Pancreas (tissue), 10 donors: ENCODE results near the gene SAMD11. TPM values are rescaled to one million over a fixed set of nuclear protein-coding genes. Genes with fewer than 3 reads are reported as not detected.

Experiments
- ATAC-seq, 4 donors: fragments of 200-7000 bp; cut with Tn5 transposase; one replicate each; pipeline versions ENCODE4 v1.8.0 to v1.9.1; 2020; ENCODE audit warnings: mild to moderate bottlenecking in 4 of 4, moderate library complexity in 4 of 4
- DNase-seq, 6 donors: peaks; one replicate each; pipeline ENCODE4 v3.0.0-alpha.2; 2020
- FAIRE-seq: peaks from 2 replicates; lab custom pipeline; 2012; peaks lifted over from hg19 to GRCh38; lab: Jason Lieb, UNC
- H3K27ac ChIP-seq, 4 donors: fragments of 200-600 bp; sonication (generic); 1 replicate in 3 of 4; 2 replicates in 1 of 4; pipeline versions ENCODE4 v1.5.0 to v1.8.0; 2020
- H3K27me3 ChIP-seq, 4 donors: fragments of 200-600 bp; one replicate each; pipeline ENCODE4 v1.8.0; 2021
- H3K36me3 ChIP-seq, 3 donors: fragments of 200-600 bp; sonication (generic) in 1 of 3; one replicate each; pipeline versions ENCODE4 v1.5.0 to v1.8.0; 2020 to 2021
- H3K4me1 ChIP-seq, 3 donors: fragments of 200-600 bp; one replicate each; pipeline ENCODE4 v1.8.0; 2021
- H3K4me3 ChIP-seq, 4 donors: fragments of 200-600 bp; sonication (generic) in 2 of 4; one replicate each; pipeline versions ENCODE4 v1.5.0 to v1.8.0; 2020 to 2021
- H3K9me3 ChIP-seq, 4 donors: fragments of 200-600 bp; one replicate each; pipeline ENCODE4 v1.8.0; 2021
- CTCF ChIP-seq, 4 donors: fragments of 200-600 bp; sonication (generic) in 3 of 4; IDR thresholded peaks; one replicate each; pipeline versions ENCODE4 v1.5.0 to v1.8.0; 2021; ENCODE audit warnings: antibody characterized with exemption in 4 of 4
- WGBS, 2 donors: extraction: QIAGEN DNeasy Blood & Tissue Kit; methylation state at CpG; one replicate each; pipeline ENCODE4 v1.1.7; 2013; 5-methylcytosine and 5-hydroxymethylcytosine counted together
- intact Hi-C, 3 donors: fragments of 100-400 bp; cut with DNase I; formaldehyde crosslinking; loops; one replicate each; pipeline versions ENCODE4 v1.11.1 to v1.14.2; 2022
- polyA plus RNA-seq, 2 donors: library from polyadenylated mRNA; stranded (reverse); fragments of 200-250 nt; gene quantifications; one replicate each; pipeline ENCODE4 v1.2.3, GENCODE V29; 2013
- total RNA-seq, 6 donors: library from RNA; stranded (reverse); fragmentation: NEBNext Ultra II Directional in 4 of 6; extraction: Animal tissue kit (Norgen Biotek cat#: 25700) in 4 of 6; gene quantifications; one replicate each; pipeline versions ENCODE4 v1.2.1 to v1.2.4, GENCODE V29; 2021 to 2023
- donor health status: healthy with polysubstance abuse.
- donor health status: DM: no; HTN: no; CAD: no; lungs with moderate emphysema.
- donor health status: DM: no; HTN: no; CAD: no.
- donor health status: control.
- donor health status: control.
- donor health status: Bipolar disorder and iron deficiency.
- donor health status: DM: yes; HTN: yes; CAD: no.
- donor health status: DM: no; HTN: no; CAD: no.
- donor health status: DM: no; HTN: no; CAD: no.
- donor health status: DM: yes; HTN: yes; CAD: no.

The SAMD11 gene
- total and polyA plus RNA-seq, 8 donors: 0.19 to 23.7 (median 3.5) TPM

- Histone ChIP-seq H3K4me1 (no peaks in the 10 kb centered on the region), H3K4me3 (no peak overlapping the region), H3K36me3 (no peaks in the 10 kb centered on the region), H3K27me3 (no peaks in the 10 kb centered on the region), H3K9me3 (no peaks in the 10 kb centered on the region), H3K27ac (no peak overlapping the region)
- ATAC-seq (no peak), DNase-seq (peak in 3 of 6 donors; percentile 37 to 65 (median 53)), FAIRE-seq (no peak)
- intact Hi-C loops: loop anchor here (5.0 to 10.0 kb wide), 3 partner anchors 83 to 303 kb away; partner anchors contain the start of gene SCNN1D (in 1 of the 3)
- WGBS, 2 donors: 54 to 63% methylated on average over 21 of the region's 21 CpGs
- no peak for TF ChIP-seq CTCF (IDR thresholded peaks at IDR 0.05)
Measured at GRCh38 chr1:981491-981954, 57.8 kb downstream of the SAMD11 start.

DNA sequence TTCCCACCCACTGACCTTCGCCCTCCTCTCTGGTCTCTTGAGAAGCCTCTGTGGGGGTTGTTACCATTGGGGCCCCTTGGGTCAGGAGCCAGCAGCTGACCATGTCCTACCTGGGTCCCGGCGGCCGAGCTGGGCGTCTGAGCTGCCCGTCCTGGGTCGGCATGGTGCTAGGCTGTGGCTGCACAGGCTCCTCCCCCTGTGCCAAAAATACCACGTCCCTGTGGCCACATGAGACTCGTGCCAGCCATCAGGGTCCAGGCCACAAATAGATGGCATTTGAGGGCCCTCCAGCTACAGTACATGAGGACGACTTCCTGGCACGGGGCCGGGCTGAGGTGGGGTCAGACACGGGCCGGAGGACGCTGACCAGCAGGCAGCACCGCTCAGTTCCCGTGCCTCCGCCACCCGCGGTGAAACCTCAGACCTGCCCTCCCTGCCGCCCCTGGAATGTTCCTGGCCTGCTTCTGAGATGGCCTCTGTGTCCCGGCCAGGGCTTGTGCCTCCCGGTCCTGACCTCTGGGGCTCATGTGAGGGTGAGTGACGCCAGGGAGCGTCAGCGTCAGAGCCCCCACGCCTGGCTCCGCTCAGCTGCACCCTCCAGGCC, 58.3 kb downstream of the SAMD11 start, which contains the start of gene PERM1:
Gene PERM1 (minus strand): TSS at position 139 of the 604 bp plus-strand sequence. CDS start 1,064 bp downstream, outside the sequence.
- no peak within 1 kb of the TSS for H3K4me3 ChIP-seq
- peak in 2 of 6 donors; percentile 39 to 77 for DNase-seq
- H3K36me3 ChIP-seq: no peaks in the 10 kb centered on the region
- intact Hi-C loops: loop anchor here (2.0 to 10.0 kb wide), 4 partner anchors 81 to 303 kb away; partner anchors contain the start of gene SCNN1D (in 1 of the 3)
- no peak for TF ChIP-seq CTCF (IDR thresholded peaks at IDR 0.05)
- ATAC-seq: no peak
- FAIRE-seq: no peak
- no peaks in the 10 kb centered on the region for H3K4me1 ChIP-seq
- WGBS, 2 donors: 37 to 46% methylated on average over 24 to 28 of the region's 28 CpGs
- no peaks in the 10 kb centered on the region for H3K27me3 ChIP-seq
- no peaks in the 10 kb centered on the region for H3K9me3 ChIP-seq
- no peak within 1 kb of the TSS for H3K27ac ChIP-seq

DNA sequence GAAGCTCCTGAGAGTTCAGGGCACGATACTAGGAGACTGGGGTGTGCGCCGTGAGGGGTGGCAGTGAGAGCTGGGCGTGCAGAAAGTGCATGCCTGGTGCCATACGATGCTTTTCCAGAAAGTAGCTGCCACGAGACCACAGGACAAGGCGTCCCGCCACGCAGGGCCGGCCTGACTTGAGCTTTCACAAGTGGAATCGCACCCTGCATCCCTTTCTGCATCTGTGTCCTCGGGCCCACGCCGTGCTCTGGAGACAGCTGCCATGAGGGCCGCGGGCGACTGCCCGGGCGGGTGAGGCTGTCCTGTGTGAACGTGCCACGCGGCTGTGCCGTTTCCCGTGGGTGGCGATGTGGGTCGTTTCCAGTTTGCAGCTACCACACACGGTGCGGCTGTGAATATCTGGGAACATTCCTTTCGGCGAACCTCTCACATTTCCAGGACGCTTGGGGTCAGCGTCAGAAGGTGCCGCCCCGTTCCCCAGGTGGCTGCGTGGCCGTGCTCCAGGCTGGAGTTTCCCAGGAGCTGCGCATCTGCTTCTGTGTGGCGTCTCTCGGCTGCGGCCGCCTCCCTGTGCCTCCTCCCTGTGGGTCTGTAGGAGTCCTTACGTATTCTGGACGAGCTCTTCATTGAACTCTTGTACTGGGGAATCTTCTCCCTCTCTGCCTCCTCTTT, 59.2 kb downstream of the SAMD11 start:
- no peak overlapping the region for H3K27ac ChIP-seq
- intact Hi-C loops: loop anchor here (2.0 to 10.0 kb wide), 4 partner anchors 80 to 302 kb away; partner anchors contain the start of gene SCNN1D (in 1 of the 3)
- no peak overlapping the region for H3K4me3 ChIP-seq
- H3K36me3 ChIP-seq: no peaks in the 10 kb centered on the region
- H3K9me3 ChIP-seq: no peaks in the 10 kb centered on the region
- WGBS, 2 donors: 54 to 68% methylated on average over 43 of the region's 43 CpGs
- H3K4me1 ChIP-seq: no peaks in the 10 kb centered on the region
- DNase-seq (peak in 1 of 6 donors; percentile 45), ATAC-seq (no peak), FAIRE-seq (no peak)
- no peaks in the 10 kb centered on the region for H3K27me3 ChIP-seq
- no peak for TF ChIP-seq CTCF (IDR thresholded peaks at IDR 0.05)

GRCh38 chr1:983798-984475, 60.2 kb downstream of the SAMD11 start:
- FAIRE-seq (no peak), ATAC-seq (peak; percentile 61 to 92 (median 84)), DNase-seq (peak; percentile 26 to 85 (median 60))
- no peak overlapping the region for H3K4me3 ChIP-seq
- intact Hi-C loops: loop anchor here (2.0 to 10.0 kb wide), 4 partner anchors 79 to 301 kb away; partner anchors contain the start of gene SCNN1D (in 1 of the 3)
- no peaks in the 10 kb centered on the region for H3K9me3 ChIP-seq
- no peak overlapping the region for H3K27ac ChIP-seq
- H3K27me3 ChIP-seq: no peaks in the 10 kb centered on the region
- no peaks in the 10 kb centered on the region for H3K4me1 ChIP-seq
- no peaks in the 10 kb centered on the region for H3K36me3 ChIP-seq
- peak; percentile 82 to 96 (median 86) for TF ChIP-seq CTCF (IDR thresholded peaks at IDR 0.05)
- WGBS, 2 donors: 14% methylated on average over 29 of the region's 29 CpGs
